Immature natural killer cell (primary cell): ENCODE results near the gene CHMP4A. TPM values are rescaled to one million over a fixed set of nuclear protein-coding genes. Genes with fewer than 3 reads are reported as not detected.

Source experiments
- DNase-seq, 3 donors: peaks; one replicate each; pipeline ENCODE4 v3.0.0; 2022; ENCODE audit warnings: mixed read lengths in 1 of 3
- H3K27ac Mint-ChIP-seq, 6 donors: one replicate each; pipeline ENCODE4 v1.8.0; 2020; ENCODE audit warnings: mixed read lengths in 6 of 6, mild to moderate bottlenecking in 5 of 6, inconsistent platforms in 4 of 6, moderate library complexity in 3 of 6
- H3K27me3 Mint-ChIP-seq, 3 donors: one replicate each; pipeline ENCODE4 v1.8.0; 2020 to 2021; ENCODE audit warnings: low read depth in 3 of 3, mild to moderate bottlenecking in 3 of 3, mixed read lengths in 3 of 3, moderate library complexity in 3 of 3, inconsistent platforms in 1 of 3
- H3K36me3 Mint-ChIP-seq, 3 donors: one replicate each; pipeline ENCODE4 v1.8.0; 2020; ENCODE audit warnings: mixed read lengths in 3 of 3, inconsistent platforms in 2 of 3, mild to moderate bottlenecking in 2 of 3
- H3K4me1 Mint-ChIP-seq, 2 donors: one replicate each; pipeline ENCODE4 v1.8.0; 2020; ENCODE audit warnings: inconsistent platforms in 2 of 2, mild to moderate bottlenecking in 2 of 2, mixed read lengths in 2 of 2, moderate library complexity in 1 of 2
- H3K4me3 Mint-ChIP-seq, 5 donors: one replicate each; pipeline ENCODE4 v1.8.0; 2020; ENCODE audit warnings: mild to moderate bottlenecking in 5 of 5, mixed read lengths in 5 of 5, inconsistent platforms in 3 of 5, moderate library complexity in 3 of 5
- H3K9me3 Mint-ChIP-seq, 6 donors: one replicate each; pipeline ENCODE4 v1.8.0; 2020; ENCODE audit warnings: mild to moderate bottlenecking in 6 of 6, mixed read lengths in 6 of 6, inconsistent platforms in 4 of 6, moderate library complexity in 3 of 6
- polyA plus RNA-seq, 3 donors: library from polyadenylated mRNA; unstranded; fragments of 300-500 nt; fragmentation: Illumina TruSeq; gene quantifications; one replicate each; pipeline ENCODE4 v1.2.3, GENCODE V29; 2021

CHMP4A gene
- 100 to 1,000 TPM; 162 to 203 (median 168) TPM for polyA plus RNA-seq

GRCh38 chr14:24212924-24213865 lies at the start of gene CHMP4A:
Gene CHMP4A, minus strand, starts transcription at chr14:24213488. Its CDS starts 49 bp downstream, at chr14:24213439.
- H3K4me3 Mint-ChIP-seq: peak within 1 kb of the TSS; percentile 91 to 99 (median 93)
- peaks cover 58 to 64% of the 10 kb centered on the region in 2 donors for H3K4me1 Mint-ChIP-seq
- peaks cover 10 to 23% (median 12%) of the 10 kb centered on the region in 3 donors for H3K36me3 Mint-ChIP-seq
- H3K27ac Mint-ChIP-seq: peak within 1 kb of the TSS; percentile 96 to 100 (median 98)
- DNase-seq: peak; percentile 95 to 96 (median 96)
- peaks cover 8 to 25% (median 14%) of the 10 kb centered on the region in 3 donors for H3K27me3 Mint-ChIP-seq
- no peaks in the 10 kb centered on the region for H3K9me3 Mint-ChIP-seq

GRCh38 chr14:24261969-24262327 lies 48.7 kb upstream of the CHMP4A start:
- H3K27me3 Mint-ChIP-seq: peaks cover 0 to 3% (median 0%) of the 10 kb centered on the region in 3 donors
- H3K36me3 Mint-ChIP-seq: peaks cover 6 to 22% (median 12%) of the 10 kb centered on the region in 3 donors
- H3K4me1 Mint-ChIP-seq: peaks cover 0 to under 1% of the 10 kb centered on the region in 2 donors
- H3K27ac Mint-ChIP-seq: no peak overlapping the region
- DNase-seq: no peak
- no peaks in the 10 kb centered on the region for H3K9me3 Mint-ChIP-seq
- H3K4me3 Mint-ChIP-seq: no peak overlapping the region

- no peak overlapping the region for H3K4me3 Mint-ChIP-seq
- H3K9me3 Mint-ChIP-seq: no peaks in the 10 kb centered on the region
- peak overlapping the region in 1 of 6 donors; percentile 34 for H3K27ac Mint-ChIP-seq
- H3K36me3 Mint-ChIP-seq: peaks cover 5 to 19% (median 6%) of the 10 kb centered on the region in 3 donors
- no peak for DNase-seq
- peaks cover 0 to 3% (median 0%) of the 10 kb centered on the region in 3 donors for H3K27me3 Mint-ChIP-seq
- H3K4me1 Mint-ChIP-seq: no peaks in the 10 kb centered on the region
Measured at GRCh38 chr14:24261256-24261968, 48.1 kb upstream of the CHMP4A start.

- Mint-ChIP-seq H3K27me3 (peaks cover 0 to 3% (median 0%) of the 10 kb centered on the region in 3 donors), H3K9me3 (no peaks in the 10 kb centered on the region), H3K4me3 (no peak overlapping the region), H3K4me1 (no peaks in the 10 kb centered on the region), H3K27ac (peak overlapping the region in 1 of 6 donors; percentile 34), H3K36me3 (peaks cover 0 to 17% (median 6%) of the 10 kb centered on the region in 3 donors)
- no peak for DNase-seq
Measured at GRCh38 chr14:24260780-24261157, 47.5 kb upstream of the CHMP4A start.

- Mint-ChIP-seq H3K4me1 (no peaks in the 10 kb centered on the region), H3K27me3 (peaks cover 0 to 3% (median 0%) of the 10 kb centered on the region in 3 donors), H3K27ac (no peak overlapping the region), H3K9me3 (no peaks in the 10 kb centered on the region), H3K4me3 (no peak overlapping the region), H3K36me3 (peaks cover 0 to 18% (median 6%) of the 10 kb centered on the region in 3 donors)
- DNase-seq: no peak
Measured at GRCh38 chr14:24260026-24260779, 46.9 kb upstream of the CHMP4A start.

- H3K9me3 Mint-ChIP-seq: no peaks in the 10 kb centered on the region
- no peak overlapping the region for H3K27ac Mint-ChIP-seq
- no peaks in the 10 kb centered on the region for H3K4me1 Mint-ChIP-seq
- no peaks in the 10 kb centered on the region for H3K27me3 Mint-ChIP-seq
- H3K4me3 Mint-ChIP-seq: no peak overlapping the region
- no peak for DNase-seq
- peaks cover 0 to 20% (median 6%) of the 10 kb centered on the region in 3 donors for H3K36me3 Mint-ChIP-seq
Measured at GRCh38 chr14:24259282-24260025, 46.2 kb upstream of the CHMP4A start.

- Mint-ChIP-seq H3K36me3 (peaks cover 0 to 26% (median 6%) of the 10 kb centered on the region in 3 donors), H3K27ac (peak overlapping the region in 1 of 6 donors; percentile 28), H3K27me3 (no peaks in the 10 kb centered on the region), H3K9me3 (no peaks in the 10 kb centered on the region), H3K4me3 (no peak overlapping the region), H3K4me1 (no peaks in the 10 kb centered on the region)
- DNase-seq: no peak
Measured at GRCh38 chr14:24258548-24259265, 45.4 kb upstream of the CHMP4A start.

- H3K27ac Mint-ChIP-seq: no peak overlapping the region
- H3K4me1 Mint-ChIP-seq: no peaks in the 10 kb centered on the region
- H3K4me3 Mint-ChIP-seq: no peak overlapping the region
- no peaks in the 10 kb centered on the region for H3K9me3 Mint-ChIP-seq
- peaks cover 0 to 26% (median 6%) of the 10 kb centered on the region in 3 donors for H3K36me3 Mint-ChIP-seq
- no peak for DNase-seq
- no peaks in the 10 kb centered on the region for H3K27me3 Mint-ChIP-seq
Measured at GRCh38 chr14:24258119-24258518, 44.8 kb upstream of the CHMP4A start.

- H3K27me3 Mint-ChIP-seq: no peaks in the 10 kb centered on the region
- H3K4me1 Mint-ChIP-seq: no peaks in the 10 kb centered on the region
- DNase-seq: no peak
- no peaks in the 10 kb centered on the region for H3K9me3 Mint-ChIP-seq
- H3K36me3 Mint-ChIP-seq: peaks cover 0 to 23% (median 6%) of the 10 kb centered on the region in 3 donors
- no peak overlapping the region for H3K4me3 Mint-ChIP-seq
- no peak overlapping the region for H3K27ac Mint-ChIP-seq
Measured at GRCh38 chr14:24256960-24257359, 43.7 kb upstream of the CHMP4A start.

- DNase-seq: no peak
- H3K4me1 Mint-ChIP-seq: no peaks in the 10 kb centered on the region
- no peak overlapping the region for H3K4me3 Mint-ChIP-seq
- H3K27ac Mint-ChIP-seq: peak overlapping the region in 2 of 6 donors; percentile 26 to 40
- no peaks in the 10 kb centered on the region for H3K27me3 Mint-ChIP-seq
- H3K9me3 Mint-ChIP-seq: no peaks in the 10 kb centered on the region
- H3K36me3 Mint-ChIP-seq: peaks cover 6 to 24% (median 6%) of the 10 kb centered on the region in 3 donors
Measured at GRCh38 chr14:24255931-24256711, 42.8 kb upstream of the CHMP4A start.

GRCh38 chr14:24255438-24255837 lies 42.1 kb upstream of the CHMP4A start:
- H3K4me1 Mint-ChIP-seq: no peaks in the 10 kb centered on the region
- peak overlapping the region in 1 of 6 donors; percentile 40 for H3K27ac Mint-ChIP-seq
- H3K9me3 Mint-ChIP-seq: no peaks in the 10 kb centered on the region
- no peak for DNase-seq
- H3K27me3 Mint-ChIP-seq: no peaks in the 10 kb centered on the region
- no peak overlapping the region for H3K4me3 Mint-ChIP-seq
- H3K36me3 Mint-ChIP-seq: peaks cover 6 to 21% (median 9%) of the 10 kb centered on the region in 3 donors
